ENCODE results near the gene FKBP1B. TPM values are rescaled to one million over a fixed set of nuclear protein-coding genes. Genes with fewer than 3 reads are reported as not detected.

The FKBP1B gene
- 10 to 100 TPM in 1 of 4 donors, 1 to 10 TPM in 3; 6.4 to 82.1 (median 6.8) TPM for total RNA-seq

GRCh38 chr2:24049485-24050021 lies at the start of gene FKBP1B:
Gene FKBP1B, plus strand, starts transcription at chr2:24049741. Its CDS starts 109 bp downstream, at chr2:24049850.
- Histone ChIP-seq H3K4me3 (peak within 1 kb of the TSS; percentile 57 to 91), H3K9me3 (no peaks in the 10 kb centered on the region), H3K36me3 (no peaks in the 10 kb centered on the region), H3K27ac (peak within 1 kb of the TSS; percentile 75 to 81), H3K4me1 (peaks cover 0 to 3% of the 10 kb centered on the region in 2 donors), H3K27me3 (no peaks in the 10 kb centered on the region)
- peak in 1 of 4 experiments; percentile 10 for TF ChIP-seq CTCF (IDR thresholded peaks at IDR 0.05)
- TF ChIP-seq POLR2A (IDR thresholded peaks at IDR 0.05) = peak in 1 of 2 donors; percentile 43
- DNase-seq = peak; percentile 66 to 69
- intact Hi-C loops (cut with DNase I; ENCODE audit: low total_unique reads) = no loop called here

- Histone ChIP-seq H3K4me1 (peaks cover 0 to 6% of the 10 kb centered on the region in 2 donors), H3K27ac (no peak overlapping the region), H3K36me3 (no peaks in the 10 kb centered on the region), H3K4me3 (no peak overlapping the region), H3K27me3 (peaks cover 0 to 8% of the 10 kb centered on the region in 2 donors), H3K9me3 (no peaks in the 10 kb centered on the region)
- intact Hi-C loops (cut with DNase I; ENCODE audit: low total_unique reads) = no loop called here
- TF ChIP-seq POLR2A (IDR thresholded peaks at IDR 0.05) = no peak
- no peak for TF ChIP-seq CTCF (IDR thresholded peaks at IDR 0.05)
- DNase-seq = no peak
These were observed 41.8 kb upstream of the FKBP1B start for GRCh38 chr2:24007693-24008092.

GRCh38 chr2:24008672-24009366 lies 40.7 kb upstream of the FKBP1B start:
- Histone ChIP-seq H3K27me3 (peaks cover 0 to 8% of the 10 kb centered on the region in 2 donors), H3K4me1 (peaks cover 0 to 6% of the 10 kb centered on the region in 2 donors), H3K9me3 (no peaks in the 10 kb centered on the region), H3K36me3 (no peaks in the 10 kb centered on the region), H3K4me3 (no peak overlapping the region), H3K27ac (no peak overlapping the region)
- DNase-seq = no peak
- TF ChIP-seq POLR2A (IDR thresholded peaks at IDR 0.05) (no peak), CTCF (IDR thresholded peaks at IDR 0.05) (no peak)
- intact Hi-C loops (cut with DNase I; ENCODE audit: low total_unique reads) = no loop called here

GRCh38 chr2:24009367-24009679 lies 40.2 kb upstream of the FKBP1B start:
- no peak for DNase-seq
- TF ChIP-seq POLR2A (IDR thresholded peaks at IDR 0.05) (no peak), CTCF (IDR thresholded peaks at IDR 0.05) (no peak)
- intact Hi-C loops (cut with DNase I; ENCODE audit: low total_unique reads) = no loop called here
- no peak overlapping the region for H3K27ac ChIP-seq
- no peak overlapping the region for H3K4me3 ChIP-seq
- peaks cover 0 to 6% of the 10 kb centered on the region in 2 donors for H3K4me1 ChIP-seq
- no peaks in the 10 kb centered on the region for H3K9me3 ChIP-seq
- no peaks in the 10 kb centered on the region for H3K36me3 ChIP-seq
- peaks cover 0 to 8% of the 10 kb centered on the region in 2 donors for H3K27me3 ChIP-seq

DNA sequence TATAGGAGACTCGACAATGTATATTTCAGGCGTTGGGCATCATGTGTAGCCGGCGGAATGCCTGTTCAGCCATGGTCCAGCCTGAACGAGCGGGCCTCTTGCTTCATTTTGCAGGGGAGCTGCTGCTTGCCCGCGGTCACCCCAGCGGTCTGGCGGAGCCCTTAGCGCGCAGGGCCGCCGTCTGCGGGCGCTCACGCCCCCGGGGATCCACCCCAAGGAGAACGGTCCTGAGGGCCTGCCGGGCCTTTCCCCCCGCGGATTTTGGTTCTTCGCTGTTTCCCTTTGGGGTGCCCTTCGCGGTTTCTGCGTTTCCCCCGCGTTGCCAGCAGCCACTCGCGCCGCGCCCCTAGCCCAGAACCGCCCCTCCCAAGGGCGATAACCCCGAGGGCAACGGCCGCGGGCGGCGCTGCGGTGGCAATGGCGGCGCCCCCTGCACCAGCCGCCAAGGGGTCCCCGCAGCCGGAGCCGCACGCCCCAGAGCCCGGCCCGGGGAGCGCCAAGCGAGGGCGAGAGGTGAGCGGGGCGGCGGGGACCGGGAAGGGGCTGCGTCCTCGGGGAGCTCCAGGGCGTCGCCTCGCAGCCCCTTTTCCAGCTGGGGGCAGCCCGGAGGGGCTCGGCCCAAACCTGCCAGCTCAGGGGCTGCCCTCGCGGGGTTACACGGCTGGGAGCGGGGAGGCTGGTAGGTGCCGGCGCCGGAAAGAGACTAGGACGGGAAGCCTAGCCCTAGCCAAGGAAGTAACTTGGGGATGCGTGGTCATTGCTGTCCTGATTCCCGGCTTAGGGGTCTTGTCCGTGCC lies 39.7 kb upstream of the FKBP1B start, which contains the start of gene MFSD2B:
Gene MFSD2B (plus strand): TSS at position 406 of the 797 bp plus-strand sequence. CDS start 12 bp downstream, at position 418.
- Histone ChIP-seq H3K4me1 (peaks cover 0 to 6% of the 10 kb centered on the region in 2 donors), H3K4me3 (peak within 1 kb of the TSS; percentile 13 to 22), H3K9me3 (no peaks in the 10 kb centered on the region), H3K27me3 (peaks cover 0 to 8% of the 10 kb centered on the region in 2 donors), H3K27ac (no peak within 1 kb of the TSS), H3K36me3 (no peaks in the 10 kb centered on the region)
- no peak for DNase-seq
- intact Hi-C loops (cut with DNase I; ENCODE audit: low total_unique reads) = no loop called here
- no peak for TF ChIP-seq POLR2A (IDR thresholded peaks at IDR 0.05)
- TF ChIP-seq CTCF (IDR thresholded peaks at IDR 0.05) = no peak
